HepG2 (cell line): ENCODE measurements around the gene TNP2. TPM values are rescaled to one million over a fixed set of nuclear protein-coding genes. Genes with fewer than 3 reads are reported as not detected.

Experiments
- CENPT ChIP-seq: sonication (generic); formaldehyde crosslinking; IDR thresholded peaks from 2 replicates; pipeline ENCODE4 v1.8.0; 2022; ENCODE audit warnings: low read depth, mild to moderate bottlenecking, moderate library complexity, missing genetic modification reagents
- CENPX ChIP-seq: sonication (generic); formaldehyde crosslinking; IDR thresholded peaks from 2 replicates; pipeline ENCODE4 v1.9.0; 2021; ENCODE audit warnings: mild to moderate bottlenecking, missing genetic modification reagents, moderate library complexity
- ERF ChIP-seq: IDR thresholded peaks from 2 replicates; pipeline ENCODE4 v1.6.1; 2018; ENCODE audit warnings: missing biosample characterization, missing genetic modification reagents
- HIVEP1 ChIP-seq: sonication (generic); formaldehyde crosslinking; IDR thresholded peaks from 2 replicates; pipeline ENCODE4 v1.4.0; 2020; ENCODE audit warnings: mild to moderate bottlenecking, missing genetic modification reagents
- HOXA9 ChIP-seq: sonication (generic); formaldehyde crosslinking; IDR thresholded peaks from 2 replicates; pipeline ENCODE4 v1.8.1; 2022; ENCODE audit warnings: missing genetic modification reagents, mild to moderate bottlenecking, moderate library complexity, borderline replicate concordance
- JUND ChIP-seq: sonication (generic); formaldehyde crosslinking; IDR thresholded peaks from 2 replicates; pipeline ENCODE4 v1.8.0; 2022; ENCODE audit warnings: mild to moderate bottlenecking, missing genetic modification reagents
- MED13 ChIP-seq: sonication (generic); formaldehyde crosslinking; IDR thresholded peaks from 2 replicates; pipeline ENCODE4 v1.5.0; 2020; ENCODE audit warnings: missing genetic modification reagents
- MEIS1 ChIP-seq: sonication (generic); formaldehyde crosslinking; IDR thresholded peaks from 2 replicates; pipeline ENCODE4 v1.9.0; 2021; ENCODE audit warnings: mild to moderate bottlenecking, missing genetic modification reagents, moderate library complexity, borderline replicate concordance
- NAIF1 ChIP-seq: sonication (generic); formaldehyde crosslinking; IDR thresholded peaks from 2 replicates; pipeline ENCODE4 v1.5.0; 2020; ENCODE audit warnings: mild to moderate bottlenecking, missing genetic modification reagents, borderline replicate concordance
- U2AF2 ChIP-seq: fragments of 200-400 bp; formaldehyde crosslinking; IDR thresholded peaks from 2 replicates; pipeline ENCODE4 v1.6.1; 2017; ENCODE audit warnings: low read depth, mild to moderate bottlenecking, low read length
- ZBTB21 ChIP-seq: sonication (generic); formaldehyde crosslinking; IDR thresholded peaks from 2 replicates; pipeline ENCODE4 v1.4.0; 2020; ENCODE audit warnings: missing genetic modification reagents
- ZKSCAN1 ChIP-seq: fragments of 150-350 bp; IDR thresholded peaks from 2 replicates; pipeline ENCODE4 v1.6.1; 2014; ENCODE audit warnings: low read length
- ZMAT3 ChIP-seq: sonication (generic); formaldehyde crosslinking; conservative IDR thresholded peaks from 2 replicates; pipeline ENCODE4 v1.7.0; 2021; ENCODE audit warnings: missing genetic modification reagents
- ZNF30 ChIP-seq: sonication (generic); formaldehyde crosslinking; IDR thresholded peaks from 2 replicates; pipeline ENCODE4 v1.5.0; 2020; ENCODE audit warnings: mild to moderate bottlenecking, missing genetic modification reagents
- ZNF766 ChIP-seq: sonication (generic); formaldehyde crosslinking; IDR thresholded peaks from 2 replicates; pipeline ENCODE4 v1.5.0; 2020; ENCODE audit warnings: missing genetic modification reagents, borderline replicate concordance
- ZNF768 ChIP-seq: sonication (generic); formaldehyde crosslinking; IDR thresholded peaks from 2 replicates; pipeline ENCODE4 v1.4.0; 2020; ENCODE audit warnings: missing genetic modification reagents
- ZNF776 ChIP-seq: sonication (generic); formaldehyde crosslinking; IDR thresholded peaks from 2 replicates; pipeline ENCODE4 v1.4.0; 2020; ENCODE audit warnings: mild to moderate bottlenecking, missing genetic modification reagents
- polyA plus RNA-seq, 8 experiments: library from polyadenylated mRNA; depleted of rRNA in 3 of 8; stranded (reverse) in 7 of 8; unstranded in 1 of 8; fragments of >200 nt; fragmentation: Illumina TruSeq in 4 of 8; extraction: Trizol in 4 of 8; gene quantifications; 2 replicates each; pipeline versions ENCODE4 v1.2.1 to v1.2.3, GENCODE V29; 2011 to 2016; ENCODE audit warnings: low read depth in 4 of 8, missing spikeins in 1 of 8, mixed read lengths in 1 of 8; ENCODE audit not compliant: insufficient read depth in 1 of 8
- total RNA-seq, 5 experiments: library from RNA; depleted of rRNA; stranded (reverse); fragments of >200 nt; fragmentation: Illumina TruSeq; extraction: Trizol; gene quantifications; 2 replicates each; pipeline ENCODE4 v1.2.3, GENCODE V29; 2016; ENCODE audit warnings: low read depth in 1 of 5
- TF ChIP-seq, protein P1 (sequence below): sonication (generic); formaldehyde crosslinking; IDR thresholded peaks from 2 replicates; pipeline ENCODE4 v1.8.1; 2023; ENCODE audit warnings: missing genetic modification reagents, mild to moderate bottlenecking, borderline replicate concordance
- TF ChIP-seq, protein P2 (sequence below): sonication (generic); formaldehyde crosslinking; IDR thresholded peaks from 2 replicates; pipeline ENCODE4 v1.5.0; 2020; ENCODE audit warnings: mild to moderate bottlenecking, missing genetic modification reagents, borderline replicate concordance
- TF ChIP-seq, protein P3 (sequence below): sonication (generic); formaldehyde crosslinking; IDR thresholded peaks from 2 replicates; pipeline ENCODE4 v1.4.0; 2020; ENCODE audit warnings: missing genetic modification reagents; ENCODE audit errors: not compliant biosample characterization
- TF ChIP-seq, protein P4 (sequence below): IDR thresholded peaks from 2 replicates; pipeline ENCODE4 v1.6.1; 2016; ENCODE audit warnings: mild to moderate bottlenecking, missing biosample characterization, missing genetic modification reagents

Gene TNP2
- total and polyA plus RNA-seq, 2 of the 13 experiments (the other 11 are each of a cell fraction or from before 2014, with no cell fraction given): not detected

DNA sequence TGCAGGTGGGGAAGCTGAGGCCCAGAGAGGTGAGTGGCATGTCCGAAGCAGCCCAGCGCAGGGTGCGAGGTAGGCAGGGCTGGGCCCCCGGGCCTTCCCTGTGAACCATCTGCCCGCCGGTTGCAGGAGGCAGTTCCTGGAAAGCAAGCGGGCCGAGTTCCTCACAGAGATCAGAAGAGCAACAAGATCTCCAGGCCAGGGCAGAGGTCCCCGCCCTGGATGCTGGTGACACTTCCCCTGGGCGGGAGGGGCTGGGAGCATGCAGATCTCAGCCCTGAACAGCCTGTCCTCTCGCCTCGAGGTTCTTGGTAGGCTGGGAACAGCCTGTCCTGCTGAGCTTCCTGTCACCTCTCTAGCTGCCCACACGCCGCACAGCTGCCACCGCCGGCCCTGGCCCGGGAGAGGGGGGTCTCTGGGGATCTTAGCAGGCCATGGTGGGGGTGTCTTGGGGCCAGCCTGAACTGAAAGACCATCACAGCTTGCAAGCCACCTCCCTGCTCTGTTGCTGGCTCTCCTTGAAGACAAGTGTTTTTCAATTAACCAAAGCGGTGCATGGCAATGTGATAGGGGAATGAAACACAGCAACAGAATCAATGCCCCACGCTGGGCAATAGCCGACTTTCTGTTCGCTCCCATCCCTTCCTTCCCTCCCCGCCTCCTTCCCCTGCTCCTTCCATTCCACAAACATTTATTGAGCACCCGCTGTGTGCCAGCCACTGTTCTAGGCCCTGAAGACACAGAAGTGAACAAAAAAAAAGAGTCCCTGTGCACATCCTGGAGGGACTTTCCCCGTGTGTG, 44.8 kb downstream of the TNP2 start (continued):
- TF ChIP-seq CENPT (CRISPR knock-in tag): no peak
- no peak for TF ChIP-seq HOXA9
- TF ChIP-seq JUND: no peak; the same call in 1 of the 2 replicates
- TF ChIP-seq, protein P1, sequence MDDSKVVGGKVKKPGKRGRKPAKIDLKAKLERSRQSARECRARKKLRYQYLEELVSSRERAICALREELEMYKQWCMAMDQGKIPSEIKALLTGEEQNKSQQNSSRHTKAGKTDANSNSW: no peak
- TF ChIP-seq HIVEP1: no peak
- TF ChIP-seq CENPX (CRISPR knock-in tag): no peak
- TF ChIP-seq NAIF1 (CRISPR knock-in tag): no peak
- 0 out of 2 replicates have a peak, but pooled peaks have one; percentile 25 for TF ChIP-seq ZMAT3 (CRISPR knock-in tag)
- TF ChIP-seq ZNF768 (CRISPR knock-in tag): peak; percentile 97
- TF ChIP-seq ZNF766 (CRISPR knock-in tag): peak; percentile 53; the same call in 1 of the 2 replicates
- TF ChIP-seq ZNF30 (CRISPR knock-in tag): no peak
- TF ChIP-seq ZKSCAN1: no peak
- TF ChIP-seq, protein P2, sequence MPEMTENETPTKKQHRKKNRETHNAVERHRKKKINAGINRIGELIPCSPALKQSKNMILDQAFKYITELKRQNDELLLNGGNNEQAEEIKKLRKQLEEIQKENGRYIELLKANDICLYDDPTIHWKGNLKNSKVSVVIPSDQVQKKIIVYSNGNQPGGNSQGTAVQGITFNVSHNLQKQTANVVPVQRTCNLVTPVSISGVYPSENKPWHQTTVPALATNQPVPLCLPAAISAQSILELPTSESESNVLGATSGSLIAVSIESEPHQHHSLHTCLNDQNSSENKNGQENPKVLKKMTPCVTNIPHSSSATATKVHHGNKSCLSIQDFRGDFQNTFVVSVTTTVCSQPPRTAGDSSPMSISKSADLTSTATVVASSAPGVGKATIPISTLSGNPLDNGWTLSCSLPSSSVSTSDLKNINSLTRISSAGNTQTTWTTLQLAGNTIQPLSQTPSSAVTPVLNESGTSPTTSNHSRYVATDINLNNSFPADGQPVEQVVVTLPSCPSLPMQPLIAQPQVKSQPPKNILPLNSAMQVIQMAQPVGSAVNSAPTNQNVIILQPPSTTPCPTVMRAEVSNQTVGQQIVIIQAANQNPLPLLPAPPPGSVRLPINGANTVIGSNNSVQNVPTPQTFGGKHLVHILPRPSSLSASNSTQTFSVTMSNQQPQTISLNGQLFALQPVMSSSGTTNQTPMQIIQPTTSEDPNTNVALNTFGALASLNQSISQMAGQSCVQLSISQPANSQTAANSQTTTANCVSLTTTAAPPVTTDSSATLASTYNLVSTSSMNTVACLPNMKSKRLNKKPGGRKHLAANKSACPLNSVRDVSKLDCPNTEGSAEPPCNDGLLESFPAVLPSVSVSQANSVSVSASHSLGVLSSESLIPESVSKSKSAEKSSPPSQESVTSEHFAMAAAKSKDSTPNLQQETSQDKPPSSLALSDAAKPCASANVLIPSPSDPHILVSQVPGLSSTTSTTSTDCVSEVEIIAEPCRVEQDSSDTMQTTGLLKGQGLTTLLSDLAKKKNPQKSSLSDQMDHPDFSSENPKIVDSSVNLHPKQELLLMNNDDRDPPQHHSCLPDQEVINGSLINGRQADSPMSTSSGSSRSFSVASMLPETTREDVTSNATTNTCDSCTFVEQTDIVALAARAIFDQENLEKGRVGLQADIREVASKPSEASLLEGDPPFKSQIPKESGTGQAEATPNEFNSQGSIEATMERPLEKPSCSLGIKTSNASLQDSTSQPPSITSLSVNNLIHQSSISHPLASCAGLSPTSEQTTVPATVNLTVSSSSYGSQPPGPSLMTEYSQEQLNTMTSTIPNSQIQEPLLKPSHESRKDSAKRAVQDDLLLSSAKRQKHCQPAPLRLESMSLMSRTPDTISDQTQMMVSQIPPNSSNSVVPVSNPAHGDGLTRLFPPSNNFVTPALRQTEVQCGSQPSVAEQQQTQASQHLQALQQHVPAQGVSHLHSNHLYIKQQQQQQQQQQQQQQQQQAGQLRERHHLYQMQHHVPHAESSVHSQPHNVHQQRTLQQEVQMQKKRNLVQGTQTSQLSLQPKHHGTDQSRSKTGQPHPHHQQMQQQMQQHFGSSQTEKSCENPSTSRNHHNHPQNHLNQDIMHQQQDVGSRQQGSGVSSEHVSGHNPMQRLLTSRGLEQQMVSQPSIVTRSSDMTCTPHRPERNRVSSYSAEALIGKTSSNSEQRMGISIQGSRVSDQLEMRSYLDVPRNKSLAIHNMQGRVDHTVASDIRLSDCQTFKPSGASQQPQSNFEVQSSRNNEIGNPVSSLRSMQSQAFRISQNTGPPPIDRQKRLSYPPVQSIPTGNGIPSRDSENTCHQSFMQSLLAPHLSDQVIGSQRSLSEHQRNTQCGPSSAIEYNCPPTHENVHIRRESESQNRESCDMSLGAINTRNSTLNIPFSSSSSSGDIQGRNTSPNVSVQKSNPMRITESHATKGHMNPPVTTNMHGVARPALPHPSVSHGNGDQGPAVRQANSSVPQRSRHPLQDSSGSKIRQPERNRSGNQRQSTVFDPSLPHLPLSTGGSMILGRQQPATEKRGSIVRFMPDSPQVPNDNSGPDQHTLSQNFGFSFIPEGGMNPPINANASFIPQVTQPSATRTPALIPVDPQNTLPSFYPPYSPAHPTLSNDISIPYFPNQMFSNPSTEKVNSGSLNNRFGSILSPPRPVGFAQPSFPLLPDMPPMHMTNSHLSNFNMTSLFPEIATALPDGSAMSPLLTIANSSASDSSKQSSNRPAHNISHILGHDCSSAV: no peak
- peak; percentile 67; the same call in 1 of the 2 replicates for TF ChIP-seq ERF
- no peak for TF ChIP-seq MED13 (CRISPR knock-in tag)
- no peak for TF ChIP-seq U2AF2
- TF ChIP-seq, protein P3, sequence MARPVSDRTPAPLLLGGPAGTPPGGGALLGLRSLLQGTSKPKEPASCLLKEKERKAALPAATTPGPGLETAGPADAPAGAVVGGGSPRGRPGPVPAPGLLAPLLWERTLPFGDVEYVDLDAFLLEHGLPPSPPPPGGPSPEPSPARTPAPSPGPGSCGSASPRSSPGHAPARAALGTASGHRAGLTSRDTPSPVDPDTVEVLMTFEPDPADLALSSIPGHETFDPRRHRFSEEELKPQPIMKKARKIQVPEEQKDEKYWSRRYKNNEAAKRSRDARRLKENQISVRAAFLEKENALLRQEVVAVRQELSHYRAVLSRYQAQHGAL (CRISPR knock-in tag): no peak
- no peak for TF ChIP-seq ZNF776
- no peak for TF ChIP-seq ZBTB21 (CRISPR knock-in tag)
- peak; percentile 87; the same call in 1 of the 2 replicates for TF ChIP-seq MEIS1
- TF ChIP-seq, protein P4, sequence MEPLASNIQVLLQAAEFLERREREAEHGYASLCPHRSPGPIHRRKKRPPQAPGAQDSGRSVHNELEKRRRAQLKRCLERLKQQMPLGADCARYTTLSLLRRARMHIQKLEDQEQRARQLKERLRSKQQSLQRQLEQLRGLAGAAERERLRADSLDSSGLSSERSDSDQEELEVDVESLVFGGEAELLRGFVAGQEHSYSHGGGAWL (CRISPR knock-in tag): no peak
